Right lobe of liver (tissue), 4 donors: ENCODE measurements around the gene HHAT.

ENCODE experiments used
- CTCF ChIP-seq, 4 donors: fragments of 200-600 bp in 3 of 4; fragments of 450-650 bp in 1 of 4; IDR thresholded peaks; one replicate each; pipeline versions ENCODE4 v1.5.1 to v1.8.0; 2016 to 2022; ENCODE audit warnings: antibody characterized with exemption in 4 of 4, mild to moderate bottlenecking in 2 of 4
- POLR2A ChIP-seq: fragments of 450-650 bp; IDR thresholded peaks from one replicate; pipeline ENCODE4 v1.6.1; 2017; ENCODE audit warnings: antibody characterized with exemption, mild to moderate bottlenecking
- donor health status: DM: no; HTN: no; CAD: no.
- donor health status: DM: no; HTN: no; CAD: no.
- donor health status: DM: no; HTN: yes; CAD: no.

- TF ChIP-seq CTCF (IDR thresholded peaks at IDR 0.05) (no peak), POLR2A (no peak)
These were observed 11.6 kb downstream of the HHAT start for GRCh38 chr1:210340311-210340710.
